Endodermal cell (in vitro differentiated cells): ENCODE results near the gene FAM186B. TPM values are rescaled to one million over a fixed set of nuclear protein-coding genes. Genes with fewer than 3 reads are reported as not detected.
A peak's percentile ranks its signal among the peaks of the same experiment; 100 is the strongest.

ENCODE experiments used
- DNase-seq: peaks from one replicate; pipeline ENCODE4 v3.0.0-alpha.2; 2017
- H3K27ac ChIP-seq: 2 replicates; pipeline ENCODE4 v1.5.1; 2013; ENCODE audit warnings: mild to moderate bottlenecking, low read depth, low read length, moderate library complexity
- H3K27me3 ChIP-seq: 2 replicates; pipeline ENCODE4 v1.6.1; 2013; ENCODE audit warnings: mild to moderate bottlenecking, low read length, moderate library complexity; ENCODE audit not compliant: insufficient read depth, control insufficient read depth, poor library complexity, severe bottlenecking
- H3K36me3 ChIP-seq: 2 replicates; pipeline ENCODE4 v1.7.0; 2013; ENCODE audit warnings: mild to moderate bottlenecking, low read length, moderate library complexity; ENCODE audit not compliant: control insufficient read depth, insufficient read depth
- H3K4me1 ChIP-seq: one replicate; pipeline ENCODE4 v1.7.0; 2013; ENCODE audit warnings: low read length; ENCODE audit not compliant: control insufficient read depth, insufficient read depth
- H3K4me3 ChIP-seq: 2 replicates; pipeline ENCODE4 v1.5.1; 2013; ENCODE audit warnings: mild to moderate bottlenecking, low read length, moderate library complexity
- H3K9ac ChIP-seq: 2 replicates; pipeline ENCODE4 v1.6.1; 2013; ENCODE audit warnings: mild to moderate bottlenecking, low read length, moderate library complexity; ENCODE audit not compliant: poor library complexity, severe bottlenecking; ENCODE audit errors: extremely low read depth
- H3K9me3 ChIP-seq: 2 replicates; pipeline ENCODE4 v1.6.1; 2013; ENCODE audit warnings: mild to moderate bottlenecking, low read length, moderate library complexity; ENCODE audit not compliant: control insufficient read depth
- H3K27ac Mint-ChIP-seq: 2 replicates; pipeline ENCODE4 v1.8.0; 2020; ENCODE audit warnings: mixed read lengths
- H3K27me3 Mint-ChIP-seq: 2 replicates; pipeline ENCODE4 v1.8.0; 2021; ENCODE audit warnings: mild to moderate bottlenecking, mixed read lengths; ENCODE audit not compliant: insufficient read depth
- H3K36me3 Mint-ChIP-seq: 2 replicates; pipeline ENCODE4 v1.8.0; 2020; ENCODE audit warnings: low read depth, mixed read lengths
- H3K4me1 Mint-ChIP-seq: 2 replicates; pipeline ENCODE4 v1.8.0; 2020; ENCODE audit warnings: mixed read lengths
- H3K4me3 Mint-ChIP-seq: 2 replicates; pipeline ENCODE4 v1.8.0; 2020; ENCODE audit warnings: mild to moderate bottlenecking, moderate library complexity, mixed read lengths
- H3K9me3 Mint-ChIP-seq: 2 replicates; pipeline ENCODE4 v1.8.0; 2020; ENCODE audit warnings: mild to moderate bottlenecking, mixed read lengths
- WGBS, 2 experiments: methylation state at CpG; one replicate each; pipeline versions ENCODE4 v1.1.5 to v1.1.7; 2013; ENCODE audit warnings: missing lambda C conversion rate in 2 of 2, mixed read lengths in 1 of 2; ENCODE audit not compliant: insufficient coverage in 1 of 2, insufficient read length in 1 of 2; 5-methylcytosine and 5-hydroxymethylcytosine counted together
- total RNA-seq, 2 donors: library from RNA; stranded (reverse); fragmentation: NEBNext Ultra II Directional in 1 of 2; extraction: Animal tissue kit (Norgen Biotek cat#: 25700) in 1 of 2; gene quantifications; 2 replicates in 1 of 2; 3 replicates in 1 of 2; pipeline ENCODE4 v1.2.1, GENCODE V29; 2021
- TF ChIP-seq, protein P1 (sequence below): fragments of 200-600 bp; sonication (generic); conservative IDR thresholded peaks from 2 replicates; pipeline ENCODE4 v1.5.0; 2021; ENCODE audit warnings: antibody characterized with exemption, mild to moderate bottlenecking

Gene FAM186B
- total RNA-seq, 2 donors from 2014 or later, result 0.22 to 0.26 TPM

DNA sequence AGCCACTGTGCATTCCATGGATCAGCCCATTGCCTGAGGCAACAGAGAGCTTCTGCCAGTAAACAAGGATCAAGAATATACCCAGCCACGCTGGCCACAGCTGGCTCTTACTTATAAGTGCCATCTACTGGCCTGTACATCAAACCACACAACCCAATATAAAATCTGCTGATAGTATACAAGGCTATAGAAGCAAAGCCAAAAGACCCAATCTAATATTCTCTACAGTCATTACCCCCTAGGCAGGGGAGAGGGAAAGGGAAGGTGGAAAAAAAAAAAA lies 4.4 kb upstream of the FAM186B start:
- no peak overlapping the region for H3K9ac ChIP-seq
- H3K4me1 ChIP-seq, result no peaks in the 10 kb centered on the region
- peak; percentile 45 for DNase-seq
- 85% methylated on average over 1 of the region's 1 CpG; no CpG with 5 or more reads in 1 of the 2 experiments for WGBS, 2 experiments
- H3K27me3 ChIP-seq, result no peaks in the 10 kb centered on the region
- no peak overlapping the region for H3K4me3 Mint-ChIP-seq
- no peak overlapping the region for H3K27ac Mint-ChIP-seq
- H3K4me1 Mint-ChIP-seq, result no peaks in the 10 kb centered on the region
- H3K36me3 ChIP-seq, result no peaks in the 10 kb centered on the region
- no peak overlapping the region for H3K4me3 ChIP-seq
- H3K27ac ChIP-seq, result no peak overlapping the region
- H3K9me3 Mint-ChIP-seq, result peaks cover 5% of the 10 kb centered on the region
- TF ChIP-seq, protein P1, sequence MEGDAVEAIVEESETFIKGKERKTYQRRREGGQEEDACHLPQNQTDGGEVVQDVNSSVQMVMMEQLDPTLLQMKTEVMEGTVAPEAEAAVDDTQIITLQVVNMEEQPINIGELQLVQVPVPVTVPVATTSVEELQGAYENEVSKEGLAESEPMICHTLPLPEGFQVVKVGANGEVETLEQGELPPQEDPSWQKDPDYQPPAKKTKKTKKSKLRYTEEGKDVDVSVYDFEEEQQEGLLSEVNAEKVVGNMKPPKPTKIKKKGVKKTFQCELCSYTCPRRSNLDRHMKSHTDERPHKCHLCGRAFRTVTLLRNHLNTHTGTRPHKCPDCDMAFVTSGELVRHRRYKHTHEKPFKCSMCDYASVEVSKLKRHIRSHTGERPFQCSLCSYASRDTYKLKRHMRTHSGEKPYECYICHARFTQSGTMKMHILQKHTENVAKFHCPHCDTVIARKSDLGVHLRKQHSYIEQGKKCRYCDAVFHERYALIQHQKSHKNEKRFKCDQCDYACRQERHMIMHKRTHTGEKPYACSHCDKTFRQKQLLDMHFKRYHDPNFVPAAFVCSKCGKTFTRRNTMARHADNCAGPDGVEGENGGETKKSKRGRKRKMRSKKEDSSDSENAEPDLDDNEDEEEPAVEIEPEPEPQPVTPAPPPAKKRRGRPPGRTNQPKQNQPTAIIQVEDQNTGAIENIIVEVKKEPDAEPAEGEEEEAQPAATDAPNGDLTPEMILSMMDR, result peak; percentile 32
- no peaks in the 10 kb centered on the region for H3K9me3 ChIP-seq
- H3K27me3 Mint-ChIP-seq, result peaks cover 3% of the 10 kb centered on the region
- no peaks in the 10 kb centered on the region for H3K36me3 Mint-ChIP-seq

DNA sequence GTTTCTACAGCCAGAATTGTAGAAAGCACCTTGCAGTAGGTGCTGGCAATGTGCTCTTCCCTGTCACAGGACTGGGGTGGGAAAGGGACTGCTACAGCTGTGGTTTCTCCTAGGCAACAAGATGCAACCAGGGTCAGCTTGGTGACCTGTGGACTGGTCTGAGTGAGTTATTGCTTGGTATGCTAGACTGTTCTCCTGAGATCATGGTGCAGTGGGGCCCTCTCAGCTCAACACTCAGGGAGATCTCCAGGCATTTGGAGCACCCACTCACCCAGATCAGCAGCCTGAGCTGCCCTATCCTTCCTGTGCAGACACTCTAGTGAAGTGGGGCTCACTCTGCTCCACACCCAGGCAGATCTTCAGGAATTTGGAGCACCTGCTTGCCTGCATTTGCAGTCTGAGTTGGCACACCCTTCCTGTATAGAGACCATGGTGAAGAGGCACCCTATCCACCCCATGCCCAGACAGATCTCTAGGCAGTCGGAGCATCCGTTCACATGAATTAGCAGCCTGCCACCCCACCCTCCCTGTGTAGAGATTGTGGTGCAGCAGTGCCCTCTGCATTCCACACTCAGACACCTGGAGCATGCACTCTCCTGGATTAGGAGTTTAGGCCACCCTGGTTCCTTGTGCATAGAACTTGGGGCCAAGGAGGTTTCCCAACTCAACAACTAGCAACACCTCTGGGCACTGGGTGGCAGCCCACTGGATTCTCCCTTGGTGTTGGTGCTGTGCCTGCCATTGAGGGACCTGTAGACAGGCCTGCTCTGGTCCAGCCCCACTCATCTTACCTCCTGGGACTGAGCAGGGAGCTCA lies 3.8 kb upstream of the FAM186B start:
- Mint-ChIP-seq H3K27me3 (peaks cover 3% of the 10 kb centered on the region), H3K9me3 (peaks cover 5% of the 10 kb centered on the region), H3K36me3 (no peaks in the 10 kb centered on the region), H3K4me1 (no peaks in the 10 kb centered on the region), H3K27ac (no peak overlapping the region), H3K4me3 (no peak overlapping the region)
- TF ChIP-seq, protein P1, result no peak
- Histone ChIP-seq H3K27ac (no peak overlapping the region), H3K9me3 (no peaks in the 10 kb centered on the region), H3K36me3 (no peaks in the 10 kb centered on the region), H3K27me3 (no peaks in the 10 kb centered on the region), H3K4me3 (no peak overlapping the region), H3K4me1 (no peaks in the 10 kb centered on the region), H3K9ac (no peak overlapping the region)
- DNase-seq, result peak; percentile 45
- 96 to 100% methylated on average over 2 of the region's 2 CpGs for WGBS, 2 experiments

DNA sequence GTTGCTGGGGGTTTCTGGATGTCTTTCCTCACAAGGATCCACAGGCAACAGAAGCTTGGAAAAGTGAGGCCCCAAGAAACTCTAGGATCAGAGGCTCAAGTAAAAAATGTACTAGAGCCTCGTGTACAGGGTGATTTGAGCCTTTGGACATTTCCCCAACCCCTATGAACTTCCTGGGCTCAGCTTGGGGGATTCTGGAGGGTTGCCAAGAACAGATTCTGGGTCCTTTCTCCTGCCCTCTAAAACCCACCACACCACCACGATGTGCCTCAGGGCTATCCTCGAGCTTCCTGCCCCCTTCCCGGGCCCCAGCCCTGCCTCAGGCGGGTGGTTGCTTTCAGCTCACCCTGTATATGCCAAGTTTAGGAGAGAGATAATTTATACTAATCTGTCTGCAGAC lies 583 bp downstream of the FAM186B start:
- Mint-ChIP-seq H3K4me3 (no peak overlapping the region), H3K36me3 (peaks cover 7% of the 10 kb centered on the region)

More for the DNA sequence above, 583 bp downstream of the FAM186B start:
- no peak overlapping the region for H3K4me3 ChIP-seq
- H3K9me3 ChIP-seq, result no peaks in the 10 kb centered on the region
- no peaks in the 10 kb centered on the region for H3K4me1 ChIP-seq
- Mint-ChIP-seq H3K4me1 (peaks cover 10% of the 10 kb centered on the region), H3K27ac (peak overlapping the region; percentile 58), H3K9me3 (no peaks in the 10 kb centered on the region), H3K27me3 (peaks cover 3% of the 10 kb centered on the region)
- WGBS, 2 experiments, result 60 to 79% methylated on average over 1 to 5 of the region's 5 CpGs
- no peak for DNase-seq
- TF ChIP-seq, protein P1, result no peak
- no peaks in the 10 kb centered on the region for H3K27me3 ChIP-seq
- H3K9ac ChIP-seq, result no peak overlapping the region
- no peak overlapping the region for H3K27ac ChIP-seq
- H3K36me3 ChIP-seq, result no peaks in the 10 kb centered on the region
